Measurements from ENCODE around the gene EXOC8.

EXOC8 gene

GRCh38 chr1:231337472-231338269, at the start of gene EXOC8:
TSS of gene EXOC8 (minus strand) at chr1:231337852. CDS start at chr1:231337745, 107 bp downstream.
- H3K4me3 ChIP-seq (ENCODE audit: low read length) = peak within 1 kb of the TSS; percentile 81
- no peak for TF ChIP-seq ZNF274 (IDR thresholded peaks at IDR 0.05; ENCODE audit: low read depth, low read length)

DNA sequence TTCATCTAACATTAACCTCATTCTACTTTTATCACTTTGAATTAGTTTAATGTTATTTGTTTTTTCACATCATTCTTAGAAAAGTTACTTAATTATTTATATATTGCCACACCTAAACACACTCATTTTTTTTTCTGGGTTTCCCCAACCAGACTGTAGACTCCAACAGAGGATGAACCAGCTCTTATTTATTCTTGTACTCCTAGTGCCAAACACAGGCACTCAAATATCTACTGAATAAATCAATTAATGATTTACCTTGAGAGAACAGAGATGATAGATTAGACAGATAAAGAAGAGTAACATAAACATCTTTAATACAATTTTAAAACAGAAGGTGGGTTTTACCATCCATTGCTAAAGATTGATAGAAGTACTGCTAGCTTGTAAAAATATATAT, 48.8 kb upstream of the EXOC8 start:
- H3K4me3 ChIP-seq (ENCODE audit: low read length) = no peak overlapping the region
- TF ChIP-seq ZNF274 (IDR thresholded peaks at IDR 0.05; ENCODE audit: low read depth, low read length) = no peak

- TF ChIP-seq ZNF274 (IDR thresholded peaks at IDR 0.05; ENCODE audit: low read depth, low read length) = no peak
- H3K4me3 ChIP-seq (ENCODE audit: low read length) = no peak overlapping the region
These were observed 47.7 kb upstream of the EXOC8 start for GRCh38 chr1:231385416-231385748.

GRCh38 chr1:231384696-231385415, 47.2 kb upstream of the EXOC8 start:
- no peak overlapping the region for H3K4me3 ChIP-seq (ENCODE audit: low read length)
- TF ChIP-seq ZNF274 (IDR thresholded peaks at IDR 0.05; ENCODE audit: low read depth, low read length) = no peak

- no peak for TF ChIP-seq ZNF274 (IDR thresholded peaks at IDR 0.05; ENCODE audit: low read depth, low read length)
- no peak overlapping the region for H3K4me3 ChIP-seq (ENCODE audit: low read length)
These were observed 45.7 kb upstream of the EXOC8 start for GRCh38 chr1:231383159-231383860.

- no peak for TF ChIP-seq ZNF274 (IDR thresholded peaks at IDR 0.05; ENCODE audit: low read depth, low read length)
- H3K4me3 ChIP-seq (ENCODE audit: low read length) = no peak overlapping the region
These were observed 44.8 kb upstream of the EXOC8 start for GRCh38 chr1:231382426-231382825.

DNA sequence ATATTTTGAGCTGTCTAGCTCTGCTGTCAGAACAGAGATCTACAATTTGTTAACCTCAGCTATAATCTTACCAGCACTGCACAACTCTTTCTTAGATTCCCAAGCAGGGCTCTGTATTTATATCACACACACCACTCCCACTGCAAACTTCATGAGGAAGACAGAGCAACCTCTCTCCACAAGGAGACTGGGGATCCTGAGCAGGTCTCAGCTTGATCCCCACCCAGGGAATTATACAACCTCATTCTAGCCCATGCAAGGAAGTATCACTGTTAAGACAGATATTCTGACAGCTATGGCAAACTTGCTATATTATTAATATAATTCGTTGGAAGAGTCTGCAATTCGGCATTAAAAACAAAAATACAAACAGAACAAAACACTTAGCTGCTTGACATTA, 44.1 kb upstream of the EXOC8 start:
- no peak for TF ChIP-seq ZNF274 (IDR thresholded peaks at IDR 0.05; ENCODE audit: low read depth, low read length)
- H3K4me3 ChIP-seq (ENCODE audit: low read length) = no peak overlapping the region

- no peak for TF ChIP-seq ZNF274 (IDR thresholded peaks at IDR 0.05; ENCODE audit: low read depth, low read length)
- no peak overlapping the region for H3K4me3 ChIP-seq (ENCODE audit: low read length)
These were observed 39.4 kb upstream of the EXOC8 start for GRCh38 chr1:231376875-231377549.

- TF ChIP-seq ZNF274 (IDR thresholded peaks at IDR 0.05; ENCODE audit: low read depth, low read length) = no peak
- no peak overlapping the region for H3K4me3 ChIP-seq (ENCODE audit: low read length)
These were observed 38.4 kb upstream of the EXOC8 start for GRCh38 chr1:231376101-231376500.

DNA sequence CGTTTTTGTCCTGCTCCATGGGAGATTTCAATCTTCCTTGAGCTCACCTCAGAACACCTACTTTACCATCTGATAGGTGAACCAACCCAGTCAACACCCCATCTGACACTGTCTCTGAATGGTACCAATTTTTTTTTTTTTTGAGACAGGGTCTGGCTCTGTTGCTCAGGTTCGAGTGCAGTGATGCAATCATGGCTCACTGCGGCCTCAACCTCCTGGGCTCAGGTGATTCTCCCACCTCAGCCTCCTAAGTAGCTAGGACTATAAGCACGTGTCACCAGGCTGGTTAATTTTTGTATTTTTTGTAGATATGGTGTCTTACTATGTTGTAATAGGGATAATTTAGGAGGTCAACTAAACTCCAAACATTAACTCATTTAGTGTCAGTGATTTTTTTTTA, 36.7 kb upstream of the EXOC8 start:
- no peak for TF ChIP-seq ZNF274 (IDR thresholded peaks at IDR 0.05; ENCODE audit: low read depth, low read length)
- H3K4me3 ChIP-seq (ENCODE audit: low read length) = no peak overlapping the region

- H3K4me3 ChIP-seq (ENCODE audit: low read length) = no peak overlapping the region
- no peak for TF ChIP-seq ZNF274 (IDR thresholded peaks at IDR 0.05; ENCODE audit: low read depth, low read length)
These were observed 34.8 kb upstream of the EXOC8 start for GRCh38 chr1:231372501-231372900.

DNA sequence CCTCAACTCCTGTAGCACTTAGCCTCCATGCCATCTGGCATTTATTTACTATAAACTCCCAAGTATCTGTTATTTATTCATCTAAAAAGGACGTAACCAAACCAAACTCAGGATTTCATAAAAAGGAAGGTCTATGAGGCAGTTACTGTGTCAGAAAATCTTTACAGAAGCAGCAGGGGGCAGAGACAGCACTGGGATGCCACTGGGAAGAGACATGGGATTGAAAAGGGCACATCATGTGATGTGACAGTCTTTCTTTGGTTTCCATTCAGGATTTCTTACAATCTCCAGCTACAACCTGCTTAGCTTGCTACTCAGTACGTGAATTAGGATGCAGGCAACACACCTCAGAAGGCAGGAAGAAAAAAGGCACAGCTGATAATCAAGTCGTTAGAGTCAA, 31.6 kb upstream of the EXOC8 start:
- no peak for TF ChIP-seq ZNF274 (IDR thresholded peaks at IDR 0.05; ENCODE audit: low read depth, low read length)
- H3K4me3 ChIP-seq (ENCODE audit: low read length) = no peak overlapping the region

DNA sequence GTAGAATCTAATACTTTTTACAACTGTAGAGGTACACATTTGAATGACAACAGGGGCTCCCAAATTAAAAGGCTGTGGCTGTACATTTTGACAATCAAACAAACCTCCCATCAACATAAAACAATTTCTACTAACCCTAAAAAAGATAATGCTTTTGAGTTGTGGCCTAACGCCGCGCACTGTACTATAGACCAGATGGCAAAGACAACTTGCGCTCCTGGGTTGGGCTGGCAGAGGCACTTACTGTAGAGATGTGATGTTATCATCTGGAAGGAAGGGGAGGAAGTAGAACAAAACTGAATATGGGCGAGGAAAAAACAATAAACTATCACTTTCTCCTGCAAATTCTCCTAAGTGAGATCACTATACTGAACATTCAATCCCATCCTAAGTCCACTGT, 26.5 kb upstream of the EXOC8 start:
- no peak overlapping the region for H3K4me3 ChIP-seq (ENCODE audit: low read length)
- no peak for TF ChIP-seq ZNF274 (IDR thresholded peaks at IDR 0.05; ENCODE audit: low read depth, low read length)

DNA sequence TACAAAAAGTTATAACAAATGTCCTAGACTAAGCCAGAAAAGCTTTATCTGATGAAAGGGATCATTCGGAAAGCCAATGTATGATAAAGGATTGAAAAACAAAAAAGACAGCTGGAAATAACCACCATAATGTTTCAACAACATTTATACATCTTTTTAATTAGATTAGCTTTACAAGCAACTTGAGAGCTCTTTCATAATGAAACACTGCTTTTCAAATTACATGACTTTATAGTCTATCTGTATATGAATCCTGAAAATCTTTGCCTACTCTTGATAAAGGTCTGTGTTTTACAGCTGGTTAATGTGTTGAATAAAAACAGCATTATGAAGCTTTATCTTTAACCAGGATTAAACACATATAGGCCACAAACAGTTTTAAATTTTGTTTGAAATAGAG, 26.0 kb upstream of the EXOC8 start:
- H3K4me3 ChIP-seq (ENCODE audit: low read length) = no peak overlapping the region
- no peak for TF ChIP-seq ZNF274 (IDR thresholded peaks at IDR 0.05; ENCODE audit: low read depth, low read length)
